DMS114 treated with DMSO at 0.1 percent for 48 hours (cell line): ENCODE data around the gene BLMH.

Experiments used
- DNase-seq: peaks from one replicate; lab custom pipeline; 2025; ENCODE audit not compliant: unreplicated experiment; lab: John Stamatoyannopoulos, UW

The BLMH gene

DNA sequence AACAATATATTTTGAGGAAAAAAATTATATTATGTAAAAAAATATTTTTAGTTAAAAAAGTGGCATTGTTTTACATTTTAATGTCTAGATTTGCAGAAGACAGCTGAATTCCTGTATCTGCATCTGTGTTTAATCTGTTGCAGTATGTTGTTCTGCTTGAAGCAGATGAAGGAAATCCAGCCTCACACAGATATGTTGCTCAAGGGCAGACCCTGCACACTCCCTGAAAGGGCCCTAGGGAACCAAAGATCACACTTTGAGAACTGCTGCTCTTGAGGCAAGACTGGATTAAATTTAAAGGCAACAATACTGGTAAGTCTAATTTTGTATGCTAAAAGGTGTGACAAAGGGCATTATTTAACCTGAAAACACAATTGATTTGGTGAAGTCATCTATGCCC, 39.8 kb downstream of the BLMH start:
- no peak for DNase-seq

DNA sequence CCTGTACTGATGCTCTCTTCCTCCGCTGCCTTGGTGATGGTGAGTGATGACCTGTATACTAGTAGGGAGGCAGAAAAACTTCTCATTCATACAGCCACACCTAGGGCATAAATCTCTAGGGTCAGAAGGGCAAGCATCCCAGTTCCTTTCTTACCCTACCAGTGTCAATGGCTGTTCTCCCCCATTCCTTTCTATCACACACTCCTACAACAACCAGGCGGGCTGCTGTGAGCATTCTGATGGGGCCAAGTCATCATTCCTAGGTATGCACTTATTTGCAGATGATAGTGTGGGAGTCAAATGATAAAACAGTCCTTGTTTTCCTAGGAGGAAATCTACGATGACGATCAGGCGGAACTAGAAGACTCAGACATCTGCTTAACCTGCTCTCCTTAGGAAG, 42.3 kb downstream of the BLMH start:
- DNase-seq, result no peak

DNA sequence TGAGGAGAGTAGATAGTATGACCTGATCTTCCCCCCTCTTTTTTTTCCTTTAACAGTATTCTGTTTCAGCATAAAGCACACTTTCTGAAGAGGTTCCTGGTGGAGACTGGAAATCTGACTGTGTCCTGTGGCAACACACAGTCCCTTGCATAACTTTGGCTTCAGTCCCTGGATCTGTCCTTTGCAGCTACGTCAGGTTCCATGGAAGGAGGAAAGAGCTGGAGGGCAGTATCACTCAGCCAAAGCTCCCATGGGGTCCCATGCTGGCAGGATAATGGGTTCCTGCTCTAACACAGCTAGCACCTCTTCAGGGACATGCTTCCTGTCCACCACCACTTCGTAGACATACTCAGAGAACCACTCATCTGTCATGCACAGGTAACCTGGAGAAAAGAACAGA, 43.0 kb downstream of the BLMH start:
- DNase-seq, result no peak

GRCh38 chr17:30246460-30246859, 45.3 kb downstream of the BLMH start:
- DNase-seq, result no peak

DNA sequence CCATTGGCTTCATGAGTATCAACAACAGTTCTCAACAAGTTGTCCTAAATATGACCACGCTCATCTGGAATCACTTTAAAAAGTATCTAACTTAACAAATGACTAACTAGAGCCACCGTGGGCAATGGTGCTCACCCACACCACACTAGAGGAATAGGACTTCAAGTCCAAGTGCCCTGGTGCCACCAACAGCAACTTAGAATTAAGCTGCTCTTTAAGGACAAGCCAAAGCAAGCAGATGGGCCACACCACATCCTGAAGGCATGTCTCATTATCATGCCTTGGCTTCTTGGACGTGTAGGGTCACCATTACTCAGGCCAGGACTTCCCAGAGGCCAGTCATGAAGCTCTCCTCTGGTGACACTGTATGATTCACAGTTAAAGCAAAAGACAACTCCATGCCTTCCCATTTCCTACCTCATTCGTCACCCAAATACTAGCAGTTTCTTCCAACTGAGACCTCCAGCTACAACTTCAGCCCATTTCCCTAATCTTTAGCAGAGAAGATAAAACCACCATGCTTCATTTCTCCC, 46.8 kb downstream of the BLMH start:
- no peak for DNase-seq

- no peak for DNase-seq
Observed at GRCh38 chr17:30243568-30243967, 48.2 kb downstream of the BLMH start.

DNA sequence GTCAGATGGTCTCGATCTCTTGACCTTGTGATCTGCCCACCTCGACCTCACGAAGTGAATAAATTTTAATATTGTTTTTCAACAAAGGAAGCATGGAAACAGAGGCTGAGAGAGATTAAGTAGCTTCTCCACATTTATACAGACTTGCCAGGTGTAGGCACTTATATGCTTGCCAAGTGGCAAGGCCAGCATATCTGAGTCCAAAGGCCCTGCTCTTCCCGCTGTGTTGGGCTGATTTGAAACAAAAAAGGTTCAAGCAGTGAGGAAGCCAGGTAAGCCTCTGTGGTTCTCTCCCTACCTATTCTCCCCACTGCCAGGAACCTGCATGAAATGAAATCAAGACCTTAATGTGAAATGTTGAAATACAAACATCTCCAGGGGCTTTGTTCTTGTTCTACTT, 48.7 kb downstream of the BLMH start:
- no peak for DNase-seq

GRCh38 chr17:30241051-30241450, 50.7 kb downstream of the BLMH start:
- DNase-seq, result no peak

DNA sequence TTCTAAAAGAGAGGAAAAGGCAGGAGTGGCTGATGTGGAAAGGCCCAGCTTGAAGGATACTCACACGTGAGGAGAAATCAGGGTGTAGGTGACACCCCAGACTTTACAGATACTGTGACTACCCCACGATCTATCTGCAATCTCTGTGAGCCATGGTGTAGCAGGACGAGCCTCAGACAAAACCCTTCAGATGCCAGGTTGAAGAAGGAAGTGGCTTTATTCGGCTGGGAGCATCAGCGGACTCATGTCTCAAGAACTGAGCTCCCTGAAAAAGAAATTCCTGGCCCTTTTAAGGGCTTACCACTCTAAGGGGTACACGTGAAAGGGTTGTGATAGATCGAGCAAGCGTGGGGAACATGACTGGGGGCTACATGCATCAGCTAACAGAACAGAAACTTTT, 51.6 kb downstream of the BLMH start:
- no peak for DNase-seq

DNA sequence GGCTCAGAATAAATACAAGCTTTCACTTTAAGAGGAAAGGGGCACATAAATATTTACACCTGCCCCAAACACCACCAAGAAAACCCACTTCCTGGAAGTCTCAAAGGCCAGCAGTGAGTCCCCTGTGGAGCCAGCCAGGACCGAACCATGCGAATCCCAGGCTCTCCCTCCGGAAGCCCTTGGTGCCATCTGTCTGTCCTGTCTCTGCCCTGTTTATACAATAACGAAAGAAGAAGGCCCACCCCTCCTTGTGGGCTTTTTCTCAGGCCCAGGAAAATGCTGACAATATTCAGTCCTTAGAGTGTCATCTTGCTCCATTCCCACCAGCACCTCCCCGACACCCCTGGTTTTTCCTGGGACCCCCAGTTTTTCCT, 52.7 kb downstream of the BLMH start:
- DNase-seq, result no peak

DNA sequence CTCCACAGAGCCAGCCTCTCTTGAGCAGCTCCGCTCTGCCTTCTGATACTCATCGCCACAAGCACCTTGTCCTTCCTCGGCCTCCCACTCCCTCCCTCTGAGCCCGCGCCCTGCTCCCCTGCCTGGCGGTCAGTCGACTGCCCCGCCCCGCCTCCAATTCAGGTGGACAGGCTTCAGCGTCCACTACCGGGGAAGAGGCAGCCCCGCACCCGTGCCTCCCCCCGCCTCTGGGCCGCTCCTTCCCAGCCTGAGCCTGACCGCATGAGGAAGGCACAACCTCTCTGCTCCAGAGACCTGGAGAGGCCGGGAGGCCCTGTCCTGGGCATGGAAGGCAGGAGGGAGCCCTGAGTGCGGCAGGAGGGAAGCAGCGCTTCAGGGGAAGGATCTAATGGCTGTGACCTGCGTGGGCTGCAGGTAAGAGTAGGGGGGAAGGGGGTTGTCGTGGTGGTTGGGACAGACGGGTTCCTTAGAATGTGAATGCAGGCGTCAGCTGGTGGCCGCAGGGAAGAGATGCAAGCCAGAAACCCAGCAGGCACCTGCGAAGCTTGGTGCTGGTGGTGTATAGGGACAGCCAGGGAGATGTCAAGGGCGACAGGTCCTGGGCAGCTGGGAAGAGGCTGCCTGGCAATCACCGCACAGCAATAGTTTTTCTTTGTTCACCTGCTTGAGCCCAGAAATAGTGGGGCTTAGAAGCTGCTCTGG, 53.2 kb downstream of the BLMH start:
- no peak for DNase-seq

DNA sequence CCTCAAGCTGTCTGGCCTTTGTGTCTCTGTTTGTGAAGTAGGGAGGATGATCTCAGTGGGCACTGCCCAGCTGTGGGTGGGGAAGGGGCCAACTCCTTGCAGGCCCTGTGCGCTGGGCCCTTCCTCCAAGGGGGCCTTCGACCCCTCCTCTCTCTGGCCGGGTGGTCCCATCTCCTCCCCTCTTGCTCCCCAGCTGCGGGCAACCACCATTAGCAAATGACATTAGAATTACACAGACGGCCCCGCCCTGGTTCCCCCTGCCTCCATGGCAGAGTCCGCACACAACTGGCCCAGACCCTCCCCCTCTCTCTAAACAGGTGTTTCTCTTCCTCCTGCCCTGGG, 53.8 kb downstream of the BLMH start:
- no peak for DNase-seq

GRCh38 chr17:30237296-30238002, 54.3 kb downstream of the BLMH start:
- no peak for DNase-seq

DNA sequence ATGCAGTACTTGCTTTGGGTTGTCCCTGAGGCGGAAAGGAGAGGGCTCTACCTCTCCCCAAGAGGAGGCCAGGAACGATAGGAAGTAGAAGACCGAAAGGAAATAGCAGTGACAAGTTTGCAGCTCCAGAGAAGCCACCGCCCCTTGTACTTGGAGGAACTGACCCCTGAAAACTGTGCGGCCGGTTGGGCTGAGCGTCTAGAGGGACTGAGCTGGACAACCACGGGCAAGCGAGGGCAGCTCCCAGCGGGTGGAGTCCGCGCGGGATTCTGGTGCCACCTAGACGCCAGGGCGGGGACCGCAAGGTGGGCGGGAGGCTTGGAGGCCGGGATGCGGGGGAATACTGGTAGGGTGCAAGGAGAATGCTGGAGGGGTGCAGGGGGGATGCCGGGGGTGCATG, 55.0 kb downstream of the BLMH start:
- peak; percentile 47 for DNase-seq

- DNase-seq, result no peak
Observed at GRCh38 chr17:30236297-30236624, 55.5 kb downstream of the BLMH start.

DNA sequence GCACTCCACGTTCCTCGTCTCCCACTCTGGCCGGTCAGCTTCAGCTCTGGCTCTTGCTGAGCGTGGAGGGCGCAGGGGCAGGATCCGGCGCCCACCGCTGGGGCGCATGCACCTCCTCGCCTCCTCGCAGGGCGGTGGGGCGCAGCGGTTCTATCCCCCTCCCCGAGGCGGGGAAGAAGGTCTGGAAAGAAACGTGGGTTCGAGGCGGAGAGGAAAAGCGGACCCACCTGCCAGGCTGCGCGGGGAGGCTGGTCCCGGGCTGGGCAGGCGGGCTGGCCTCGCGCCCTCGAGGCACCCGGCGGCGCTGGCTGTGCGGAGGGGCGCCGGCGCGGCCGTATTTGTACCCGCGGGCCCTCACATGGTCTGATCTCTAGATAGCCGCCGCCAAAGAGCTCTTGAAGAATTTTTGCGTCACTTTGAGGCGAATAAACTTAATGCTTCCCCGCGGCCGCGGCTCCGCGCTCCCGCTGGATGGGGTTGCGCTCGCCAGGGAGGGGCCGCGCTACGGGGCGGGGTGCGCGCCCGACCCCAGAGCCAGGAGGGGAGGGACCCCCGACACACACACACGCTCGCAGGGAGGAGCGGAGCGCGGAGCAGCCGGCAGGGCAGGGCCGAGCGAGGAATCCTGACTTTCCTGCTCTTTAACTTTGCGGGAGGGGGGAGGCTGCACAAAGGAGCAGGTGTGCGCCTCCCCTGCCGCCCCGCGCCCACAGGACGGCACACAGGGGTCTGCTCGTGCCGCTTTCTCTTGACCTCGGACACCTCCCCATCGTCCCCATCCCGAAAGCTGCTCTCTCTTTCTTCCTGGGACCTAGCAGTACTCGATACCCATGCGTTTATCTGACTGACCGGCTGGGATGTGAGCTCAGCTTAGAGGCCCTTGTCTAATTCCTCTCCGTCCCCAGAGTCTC, 56.1 kb downstream of the BLMH start, which contains the start of gene SLC6A4:
TSS of gene SLC6A4 (minus strand) at position 312 of the 911 bp plus-strand sequence. CDS start 13,739 bp downstream, outside the sequence.
- no peak for DNase-seq

DNA sequence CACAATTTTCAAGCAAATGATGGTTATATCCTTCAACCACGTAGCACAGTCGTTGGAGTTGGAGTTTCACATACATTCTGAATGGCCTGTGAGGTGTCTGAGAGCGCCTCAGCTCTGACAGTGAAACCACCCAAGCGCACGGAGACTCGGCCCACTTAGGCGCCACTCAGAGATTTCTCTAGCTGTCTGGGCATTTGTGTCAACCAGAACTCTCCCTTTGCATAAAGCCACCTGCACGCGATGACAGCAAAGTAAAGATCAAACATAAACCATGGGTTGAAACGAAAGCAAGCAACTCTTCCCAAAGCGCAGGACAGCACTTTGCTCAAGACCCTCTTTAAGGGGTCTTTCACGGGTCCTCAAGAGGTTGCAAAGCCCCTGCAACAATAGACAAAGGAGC, 56.8 kb downstream of the BLMH start:
- no peak for DNase-seq

GRCh38 chr17:30234296-30234695, 57.4 kb downstream of the BLMH start:
- no peak for DNase-seq

DNA sequence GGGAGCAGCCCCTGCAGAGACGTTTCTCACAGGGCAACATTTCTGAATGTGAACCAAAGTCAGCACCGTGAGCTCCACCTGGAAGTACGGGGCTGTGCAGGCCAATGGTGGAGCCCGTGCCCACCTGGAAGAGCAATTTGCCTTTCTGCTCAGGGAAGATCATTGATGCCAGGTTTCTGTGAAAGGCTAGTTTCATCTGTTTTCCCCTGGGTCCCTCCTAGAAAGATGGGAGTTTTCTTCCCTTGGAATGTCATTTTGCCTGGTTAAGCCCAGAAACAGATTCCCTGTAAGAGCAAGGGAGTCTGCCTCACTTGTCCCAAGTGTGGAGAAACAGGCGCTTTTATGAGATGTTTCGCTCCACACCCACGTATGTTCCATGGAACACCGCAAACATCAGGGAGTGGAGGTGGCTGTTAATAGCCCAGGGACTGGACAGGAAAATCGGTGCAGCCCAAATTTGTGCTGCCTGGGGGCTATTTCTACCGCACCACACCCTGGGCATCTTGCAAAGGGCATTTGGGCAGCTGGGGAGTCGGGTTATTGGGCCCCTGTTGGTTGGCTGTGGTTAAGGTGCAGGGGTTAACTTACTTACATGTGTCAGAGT, 58.8 kb downstream of the BLMH start:
- DNase-seq, result no peak

DNA sequence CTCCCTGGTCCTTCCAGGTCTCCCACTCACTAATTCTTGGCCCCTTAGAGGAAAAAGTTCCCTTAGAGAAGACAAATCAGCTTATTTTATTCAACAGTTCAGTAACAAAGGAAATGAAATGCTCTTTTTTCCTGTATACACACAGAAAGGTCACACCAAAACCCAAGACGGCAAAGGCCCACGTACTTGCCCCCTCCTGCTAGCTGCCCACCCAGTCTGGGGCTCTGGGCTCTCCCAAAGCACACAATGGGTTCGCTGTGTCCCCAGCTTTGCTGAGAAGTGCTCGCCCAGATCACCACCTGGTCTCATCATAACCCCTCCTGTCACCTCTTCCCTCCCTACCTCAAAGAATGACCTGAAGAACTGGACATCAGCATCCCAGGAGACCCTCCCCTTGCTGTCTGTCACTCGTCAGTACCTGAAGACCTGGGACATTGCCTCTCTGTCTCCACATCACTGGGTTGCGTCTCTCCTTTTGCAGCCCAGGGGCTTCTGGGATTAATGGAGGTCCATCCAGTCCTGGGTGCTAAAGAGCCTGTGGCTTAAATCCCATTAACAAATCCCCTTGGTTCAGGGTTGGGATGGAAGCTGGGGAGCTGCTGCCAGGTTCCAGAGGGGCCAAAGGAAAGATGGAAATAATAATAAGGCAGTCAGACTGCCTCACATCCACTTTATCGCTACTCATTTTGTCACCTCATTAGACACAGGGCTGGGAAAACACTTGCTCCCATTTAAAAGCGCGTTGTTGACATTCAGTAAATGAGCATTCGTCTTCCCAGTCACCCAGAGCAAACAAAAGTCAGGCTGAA, 59.5 kb downstream of the BLMH start:
- no peak for DNase-seq
